ENCODE results near the gene ARHGAP18.

DNA sequence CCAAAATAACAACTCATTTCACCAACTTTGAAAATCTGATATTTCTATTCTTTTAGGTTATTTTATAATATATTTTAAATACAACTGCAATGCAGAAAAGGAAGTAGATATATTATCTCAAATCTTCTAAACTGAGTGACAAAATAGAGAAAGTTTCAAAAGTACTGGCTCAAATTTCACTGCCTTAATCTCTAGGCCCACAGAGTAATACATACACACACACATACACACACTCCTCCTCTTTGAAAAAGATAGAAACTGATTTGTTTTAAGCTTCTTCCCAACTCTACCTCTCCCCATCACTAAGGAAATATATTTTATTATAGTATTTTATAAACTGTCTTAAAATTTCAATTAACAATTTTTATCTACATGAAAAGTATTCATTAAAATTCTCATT, 36.2 kb downstream of the ARHGAP18 start:
- TF ChIP-seq POLR2AphosphoS5 (IDR thresholded peaks at IDR 0.05; ENCODE audit: low read depth, low read length), result no peak
- TF ChIP-seq, protein P1, sequence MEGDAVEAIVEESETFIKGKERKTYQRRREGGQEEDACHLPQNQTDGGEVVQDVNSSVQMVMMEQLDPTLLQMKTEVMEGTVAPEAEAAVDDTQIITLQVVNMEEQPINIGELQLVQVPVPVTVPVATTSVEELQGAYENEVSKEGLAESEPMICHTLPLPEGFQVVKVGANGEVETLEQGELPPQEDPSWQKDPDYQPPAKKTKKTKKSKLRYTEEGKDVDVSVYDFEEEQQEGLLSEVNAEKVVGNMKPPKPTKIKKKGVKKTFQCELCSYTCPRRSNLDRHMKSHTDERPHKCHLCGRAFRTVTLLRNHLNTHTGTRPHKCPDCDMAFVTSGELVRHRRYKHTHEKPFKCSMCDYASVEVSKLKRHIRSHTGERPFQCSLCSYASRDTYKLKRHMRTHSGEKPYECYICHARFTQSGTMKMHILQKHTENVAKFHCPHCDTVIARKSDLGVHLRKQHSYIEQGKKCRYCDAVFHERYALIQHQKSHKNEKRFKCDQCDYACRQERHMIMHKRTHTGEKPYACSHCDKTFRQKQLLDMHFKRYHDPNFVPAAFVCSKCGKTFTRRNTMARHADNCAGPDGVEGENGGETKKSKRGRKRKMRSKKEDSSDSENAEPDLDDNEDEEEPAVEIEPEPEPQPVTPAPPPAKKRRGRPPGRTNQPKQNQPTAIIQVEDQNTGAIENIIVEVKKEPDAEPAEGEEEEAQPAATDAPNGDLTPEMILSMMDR (IDR thresholded peaks at IDR 0.05), result no peak
- no peak for TF ChIP-seq YY1 (IDR thresholded peaks at IDR 0.05; ENCODE audit: low read depth)
- TF ChIP-seq FOSL2 (IDR thresholded peaks at IDR 0.05; ENCODE audit: borderline replicate concordance, low read depth), result no peak

Measured in SK-N-SH (cell line).